Measurements from ENCODE around the gene TLK1.

Gene TLK1

GRCh38 chr2:171181064-171182049 is 20.7 kb upstream of the TLK1 start:
- no peak overlapping the region for H3K4me3 ChIP-seq
- no peak for DNase-seq (ENCODE audit: low spot score in 2 of 2)
- H3K27me3 ChIP-seq (ENCODE audit: low read depth): no peaks in the 10 kb centered on the region
- peaks cover 7% of the 10 kb centered on the region for H3K4me1 ChIP-seq
- in situ Hi-C loops (cut with MboI; ENCODE audit: low sequenced_read_pairs): no loop called here
- H3K36me3 ChIP-seq (replicated peaks): no peaks in the 10 kb centered on the region
- H3K9me3 ChIP-seq: no peaks in the 10 kb centered on the region

GRCh38 chr2:171180229-171180930 is 19.7 kb upstream of the TLK1 start:
- Histone ChIP-seq H3K9me3 (no peaks in the 10 kb centered on the region), H3K36me3 (replicated peaks) (no peaks in the 10 kb centered on the region), H3K4me3 (no peak overlapping the region), H3K27me3 (ENCODE audit: low read depth) (no peaks in the 10 kb centered on the region), H3K4me1 (peaks cover 7% of the 10 kb centered on the region)
- no peak for DNase-seq (ENCODE audit: low spot score in 2 of 2)
- in situ Hi-C loops (cut with MboI; ENCODE audit: low sequenced_read_pairs): no loop called here

- DNase-seq (ENCODE audit: low spot score in 2 of 2): no peak
- no peaks in the 10 kb centered on the region for H3K36me3 ChIP-seq (replicated peaks)
- H3K4me3 ChIP-seq: no peak overlapping the region
- no peaks in the 10 kb centered on the region for H3K9me3 ChIP-seq
- H3K27me3 ChIP-seq (ENCODE audit: low read depth): no peaks in the 10 kb centered on the region
- peaks cover 17% of the 10 kb centered on the region for H3K4me1 ChIP-seq
- in situ Hi-C loops (cut with MboI; ENCODE audit: low sequenced_read_pairs): no loop called here
Measured at GRCh38 chr2:171178993-171179392, 18.3 kb upstream of the TLK1 start.

- DNase-seq (ENCODE audit: low spot score in 2 of 2): no peak
- Histone ChIP-seq H3K4me1 (peaks cover 14% of the 10 kb centered on the region), H3K27me3 (ENCODE audit: low read depth) (no peaks in the 10 kb centered on the region), H3K4me3 (no peak overlapping the region), H3K9me3 (no peaks in the 10 kb centered on the region), H3K36me3 (replicated peaks) (no peaks in the 10 kb centered on the region)
- in situ Hi-C loops (cut with MboI; ENCODE audit: low sequenced_read_pairs): no loop called here
Measured at GRCh38 chr2:171176516-171176915, 15.8 kb upstream of the TLK1 start.

GRCh38 chr2:171174075-171174474 is 13.4 kb upstream of the TLK1 start:
- no peaks in the 10 kb centered on the region for H3K9me3 ChIP-seq
- peaks cover 14% of the 10 kb centered on the region for H3K4me1 ChIP-seq
- in situ Hi-C loops (cut with MboI; ENCODE audit: low sequenced_read_pairs): loop anchor here (25.0 kb wide), 1 partner anchor 238 kb away; no protein-coding TSS in a partner anchor
- no peaks in the 10 kb centered on the region for H3K36me3 ChIP-seq (replicated peaks)
- H3K27me3 ChIP-seq (ENCODE audit: low read depth): no peaks in the 10 kb centered on the region
- DNase-seq (ENCODE audit: low spot score in 2 of 2): no peak
- no peak overlapping the region for H3K4me3 ChIP-seq

GRCh38 chr2:171173087-171173486 is 12.4 kb upstream of the TLK1 start:
- Histone ChIP-seq H3K4me3 (no peak overlapping the region), H3K4me1 (peaks cover 14% of the 10 kb centered on the region), H3K36me3 (replicated peaks) (no peaks in the 10 kb centered on the region), H3K9me3 (no peaks in the 10 kb centered on the region), H3K27me3 (ENCODE audit: low read depth) (no peaks in the 10 kb centered on the region)
- in situ Hi-C loops (cut with MboI; ENCODE audit: low sequenced_read_pairs): loop anchor here (25.0 kb wide), 1 partner anchor 239 kb away; no protein-coding TSS in a partner anchor
- no peak for DNase-seq (ENCODE audit: low spot score in 2 of 2)

- Histone ChIP-seq H3K4me1 (peaks cover 14% of the 10 kb centered on the region), H3K27me3 (ENCODE audit: low read depth) (no peaks in the 10 kb centered on the region), H3K9me3 (no peaks in the 10 kb centered on the region), H3K4me3 (no peak overlapping the region), H3K36me3 (replicated peaks) (no peaks in the 10 kb centered on the region)
- in situ Hi-C loops (cut with MboI; ENCODE audit: low sequenced_read_pairs): loop anchor here (25.0 kb wide), 1 partner anchor 240 kb away; no protein-coding TSS in a partner anchor
- no peak for DNase-seq (ENCODE audit: low spot score in 2 of 2)
Measured at GRCh38 chr2:171171808-171172207, 11.1 kb upstream of the TLK1 start.

GRCh38 chr2:171169839-171170238 is 9.1 kb upstream of the TLK1 start:
- H3K36me3 ChIP-seq (replicated peaks): no peaks in the 10 kb centered on the region
- DNase-seq (ENCODE audit: low spot score in 2 of 2): no peak
- H3K27me3 ChIP-seq (ENCODE audit: low read depth): no peaks in the 10 kb centered on the region
- H3K4me1 ChIP-seq: peaks cover 13% of the 10 kb centered on the region
- H3K9me3 ChIP-seq: no peaks in the 10 kb centered on the region
- no peak overlapping the region for H3K4me3 ChIP-seq
- in situ Hi-C loops (cut with MboI; ENCODE audit: low sequenced_read_pairs): loop anchor here (25.0 kb wide), 1 partner anchor 242 kb away; no protein-coding TSS in a partner anchor

GRCh38 chr2:171169333-171169732 is 8.6 kb upstream of the TLK1 start:
- H3K4me1 ChIP-seq: peaks cover 8% of the 10 kb centered on the region
- H3K4me3 ChIP-seq: no peak overlapping the region
- no peaks in the 10 kb centered on the region for H3K36me3 ChIP-seq (replicated peaks)
- in situ Hi-C loops (cut with MboI; ENCODE audit: low sequenced_read_pairs): loop anchor here (25.0 kb wide), 1 partner anchor 243 kb away; no protein-coding TSS in a partner anchor
- no peaks in the 10 kb centered on the region for H3K27me3 ChIP-seq (ENCODE audit: low read depth)
- H3K9me3 ChIP-seq: no peaks in the 10 kb centered on the region
- DNase-seq (ENCODE audit: low spot score in 2 of 2): no peak

GRCh38 chr2:171167352-171167997 is 6.8 kb upstream of the TLK1 start:
- Histone ChIP-seq H3K36me3 (replicated peaks) (no peaks in the 10 kb centered on the region), H3K9me3 (no peaks in the 10 kb centered on the region), H3K4me3 (no peak overlapping the region), H3K27me3 (ENCODE audit: low read depth) (no peaks in the 10 kb centered on the region), H3K4me1 (peaks cover 2% of the 10 kb centered on the region)
- no peak for DNase-seq (ENCODE audit: low spot score in 2 of 2)
- in situ Hi-C loops (cut with MboI; ENCODE audit: low sequenced_read_pairs): loop anchor here (25.0 kb wide), 1 partner anchor 245 kb away; no protein-coding TSS in a partner anchor

GRCh38 chr2:171166328-171166983 is 5.8 kb upstream of the TLK1 start:
- H3K4me1 ChIP-seq: peaks cover 7% of the 10 kb centered on the region
- no peaks in the 10 kb centered on the region for H3K9me3 ChIP-seq
- H3K4me3 ChIP-seq: no peak overlapping the region
- in situ Hi-C loops (cut with MboI; ENCODE audit: low sequenced_read_pairs): loop anchor here (25.0 kb wide), 1 partner anchor 246 kb away; no protein-coding TSS in a partner anchor
- H3K27me3 ChIP-seq (ENCODE audit: low read depth): no peaks in the 10 kb centered on the region
- H3K36me3 ChIP-seq (replicated peaks): no peaks in the 10 kb centered on the region
- DNase-seq (ENCODE audit: low spot score in 2 of 2): no peak

GRCh38 chr2:171165967-171166327 is 5.3 kb upstream of the TLK1 start:
- DNase-seq (ENCODE audit: low spot score in 2 of 2): no peak
- H3K4me1 ChIP-seq: peaks cover 10% of the 10 kb centered on the region
- H3K27me3 ChIP-seq (ENCODE audit: low read depth): no peaks in the 10 kb centered on the region
- in situ Hi-C loops (cut with MboI; ENCODE audit: low sequenced_read_pairs): loop anchor here (25.0 kb wide), 1 partner anchor 246 kb away; no protein-coding TSS in a partner anchor
- no peaks in the 10 kb centered on the region for H3K9me3 ChIP-seq
- no peak overlapping the region for H3K4me3 ChIP-seq
- H3K36me3 ChIP-seq (replicated peaks): no peaks in the 10 kb centered on the region

GRCh38 chr2:171163261-171163660 is 2.6 kb upstream of the TLK1 start:
- no peak for DNase-seq (ENCODE audit: low spot score in 2 of 2)
- Histone ChIP-seq H3K4me1 (peaks cover 10% of the 10 kb centered on the region), H3K4me3 (no peak overlapping the region), H3K36me3 (replicated peaks) (no peaks in the 10 kb centered on the region), H3K9me3 (no peaks in the 10 kb centered on the region), H3K27me3 (ENCODE audit: low read depth) (no peaks in the 10 kb centered on the region)
- in situ Hi-C loops (cut with MboI; ENCODE audit: low sequenced_read_pairs): loop anchor here (25.0 kb wide), 1 partner anchor 249 kb away; no protein-coding TSS in a partner anchor

All from HAP-1 (cell line).